Uterus (tissue), 4 donors: Measurements from ENCODE around the gene MYCBPAP. TPM values are rescaled to one million over a fixed set of nuclear protein-coding genes. Genes with fewer than 3 reads are reported as not detected.

Source experiments
- DNase-seq, 2 donors: peaks; one replicate each; pipeline ENCODE4 v3.0.0-alpha.2; 2019 to 2020
- H3K27ac ChIP-seq, 2 donors: fragments of 200-600 bp; sonication (generic); 1 replicate in 1 of 2; 2 replicates in 1 of 2; pipeline ENCODE4 v1.5.1; 2016 to 2018
- H3K27me3 ChIP-seq, 2 donors: fragments of 200-600 bp; sonication (generic); one replicate each; pipeline ENCODE4 v1.5.1; 2018 to 2019; ENCODE audit warnings: control low read depth in 1 of 2
- H3K36me3 ChIP-seq, 2 donors: fragments of 200-600 bp; sonication (generic); one replicate each; pipeline ENCODE4 v1.5.1; 2019; ENCODE audit warnings: control low read depth in 1 of 2
- H3K4me1 ChIP-seq, 2 donors: fragments of 200-600 bp; sonication (generic); one replicate each; pipeline ENCODE4 v1.5.1; 2018 to 2019; ENCODE audit warnings: control low read depth in 1 of 2
- H3K4me3 ChIP-seq, 2 donors: fragments of 200-600 bp; sonication (generic); 1 replicate in 1 of 2; 2 replicates in 1 of 2; pipeline ENCODE4 v1.5.1; 2018 to 2019; ENCODE audit warnings: mild to moderate bottlenecking in 1 of 2
- H3K9me3 ChIP-seq, 2 donors: fragments of 200-600 bp; sonication (generic); one replicate each; pipeline ENCODE4 v1.5.1; 2019; ENCODE audit warnings: control low read depth in 1 of 2
- CTCF ChIP-seq, 4 experiments: fragments of 200-600 bp in 2 of 4; fragments of 450-650 bp in 2 of 4; sonication (generic) in 2 of 4; IDR thresholded peaks; one replicate each; pipeline ENCODE4 v1.5.1; 2016 to 2019; ENCODE audit warnings: antibody characterized with exemption in 4 of 4, mild to moderate bottlenecking in 2 of 4, moderate library complexity in 1 of 4
- POLR2A ChIP-seq, 2 donors: fragments of 450-650 bp; IDR thresholded peaks; one replicate each; pipeline ENCODE4 v1.6.1; 2016; ENCODE audit warnings: antibody characterized with exemption in 2 of 2, mild to moderate bottlenecking in 1 of 2, moderate library complexity in 1 of 2
- intact Hi-C: fragments of 100-400 bp; cut with DNase I; formaldehyde crosslinking; loops from one replicate; pipeline ENCODE4 v1.15.1; 2023; ENCODE audit warnings: low total_unique reads
- total RNA-seq, 4 donors: library from RNA; depleted of rRNA in 3 of 4; stranded (reverse); fragments of >200 nt in 3 of 4; gene quantifications; one replicate each; pipeline versions ENCODE4 v1.1.0 to v1.2.4, GENCODE V29; 2014 to 2023
- donor health status: DM: yes; HTN: yes; CAD: no.

The MYCBPAP gene
- total RNA-seq, 4 donors from 2014 or later, result 2.7 to 11.5 (median 5.1) TPM

DNA sequence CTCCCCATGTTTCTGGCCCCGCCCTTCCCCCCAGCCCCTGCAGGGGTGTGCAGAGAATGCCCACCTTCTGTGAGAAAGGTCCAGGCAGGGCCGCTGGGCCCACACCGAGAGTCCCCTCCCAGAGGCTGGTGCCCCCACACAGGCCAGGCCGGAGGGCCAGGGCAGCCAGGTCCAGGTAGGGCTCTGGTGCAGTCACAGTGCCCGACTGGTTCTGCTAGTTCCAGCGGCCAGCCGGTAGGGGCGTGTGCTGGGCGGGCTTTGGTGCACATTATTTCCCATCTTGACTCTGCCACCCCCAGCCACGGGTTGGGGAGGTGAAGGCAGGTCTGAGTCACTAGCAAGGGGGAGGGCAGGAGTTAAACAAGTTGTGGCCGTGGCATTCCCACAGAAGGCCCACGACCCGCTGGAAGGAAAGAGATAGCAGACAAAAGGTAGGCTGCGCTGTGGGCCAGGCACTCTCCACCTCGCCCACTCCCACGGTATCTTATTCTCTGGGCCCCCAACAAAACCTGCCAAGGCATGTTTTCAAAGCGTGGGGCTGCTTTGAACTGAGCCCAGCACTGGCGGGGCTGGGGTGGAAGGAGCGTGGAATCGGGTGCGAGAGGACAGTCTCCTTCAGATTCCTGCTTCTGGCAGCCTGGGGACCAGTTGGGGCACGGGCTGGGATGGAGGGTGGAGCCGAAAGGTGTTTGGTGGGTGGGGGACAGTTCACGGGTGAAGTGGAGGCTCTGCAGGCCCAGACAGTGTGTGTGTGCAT lies 26.2 kb downstream of the MYCBPAP start:
- no peaks in the 10 kb centered on the region for H3K36me3 ChIP-seq
- peaks cover 0 to 6% of the 10 kb centered on the region in 2 donors for H3K27me3 ChIP-seq
- H3K4me3 ChIP-seq, result no peak overlapping the region
- DNase-seq, result no peak
- no peak overlapping the region for H3K27ac ChIP-seq
- H3K9me3 ChIP-seq, result no peaks in the 10 kb centered on the region
- H3K4me1 ChIP-seq, result peaks cover 0 to 17% of the 10 kb centered on the region in 2 donors
- TF ChIP-seq POLR2A (IDR thresholded peaks at IDR 0.05) (no peak), CTCF (IDR thresholded peaks at IDR 0.05) (peak in 1 of 4 experiments; percentile 22)
- intact Hi-C loops, result no loop called here

DNA sequence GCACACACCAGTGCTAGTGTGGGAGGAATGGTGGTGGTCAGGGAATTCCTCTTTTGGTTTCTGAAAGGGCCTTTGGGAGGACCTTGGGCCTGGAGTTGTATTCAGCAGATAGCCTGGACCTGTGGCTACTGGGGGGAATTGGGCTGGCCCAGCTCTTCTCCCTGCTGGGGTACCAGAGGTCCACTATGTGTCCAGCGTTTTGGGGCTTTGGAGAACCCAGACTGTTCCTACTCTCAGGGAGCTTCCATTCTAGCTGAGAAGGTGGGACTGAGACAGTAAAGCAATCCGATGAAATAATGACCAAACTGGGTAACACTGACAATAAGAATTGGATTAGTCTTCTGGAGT lies 26.7 kb downstream of the MYCBPAP start:
- intact Hi-C loops, result no loop called here
- TF ChIP-seq CTCF (IDR thresholded peaks at IDR 0.05), result no peak
- no peak for TF ChIP-seq POLR2A (IDR thresholded peaks at IDR 0.05)
- Histone ChIP-seq H3K36me3 (no peaks in the 10 kb centered on the region), H3K9me3 (no peaks in the 10 kb centered on the region), H3K27ac (no peak overlapping the region), H3K4me3 (no peak overlapping the region), H3K27me3 (peaks cover 0 to 6% of the 10 kb centered on the region in 2 donors), H3K4me1 (peaks cover 0 to 17% of the 10 kb centered on the region in 2 donors)
- no peak for DNase-seq

GRCh38 chr17:50535407-50535806 lies 27.2 kb downstream of the MYCBPAP start:
- Histone ChIP-seq H3K36me3 (no peaks in the 10 kb centered on the region), H3K4me3 (no peak overlapping the region), H3K4me1 (peaks cover 0 to 17% of the 10 kb centered on the region in 2 donors), H3K27ac (no peak overlapping the region), H3K9me3 (no peaks in the 10 kb centered on the region), H3K27me3 (peaks cover 0 to 6% of the 10 kb centered on the region in 2 donors)
- intact Hi-C loops, result no loop called here
- TF ChIP-seq CTCF (IDR thresholded peaks at IDR 0.05) (no peak), POLR2A (IDR thresholded peaks at IDR 0.05) (no peak)
- DNase-seq, result no peak

DNA sequence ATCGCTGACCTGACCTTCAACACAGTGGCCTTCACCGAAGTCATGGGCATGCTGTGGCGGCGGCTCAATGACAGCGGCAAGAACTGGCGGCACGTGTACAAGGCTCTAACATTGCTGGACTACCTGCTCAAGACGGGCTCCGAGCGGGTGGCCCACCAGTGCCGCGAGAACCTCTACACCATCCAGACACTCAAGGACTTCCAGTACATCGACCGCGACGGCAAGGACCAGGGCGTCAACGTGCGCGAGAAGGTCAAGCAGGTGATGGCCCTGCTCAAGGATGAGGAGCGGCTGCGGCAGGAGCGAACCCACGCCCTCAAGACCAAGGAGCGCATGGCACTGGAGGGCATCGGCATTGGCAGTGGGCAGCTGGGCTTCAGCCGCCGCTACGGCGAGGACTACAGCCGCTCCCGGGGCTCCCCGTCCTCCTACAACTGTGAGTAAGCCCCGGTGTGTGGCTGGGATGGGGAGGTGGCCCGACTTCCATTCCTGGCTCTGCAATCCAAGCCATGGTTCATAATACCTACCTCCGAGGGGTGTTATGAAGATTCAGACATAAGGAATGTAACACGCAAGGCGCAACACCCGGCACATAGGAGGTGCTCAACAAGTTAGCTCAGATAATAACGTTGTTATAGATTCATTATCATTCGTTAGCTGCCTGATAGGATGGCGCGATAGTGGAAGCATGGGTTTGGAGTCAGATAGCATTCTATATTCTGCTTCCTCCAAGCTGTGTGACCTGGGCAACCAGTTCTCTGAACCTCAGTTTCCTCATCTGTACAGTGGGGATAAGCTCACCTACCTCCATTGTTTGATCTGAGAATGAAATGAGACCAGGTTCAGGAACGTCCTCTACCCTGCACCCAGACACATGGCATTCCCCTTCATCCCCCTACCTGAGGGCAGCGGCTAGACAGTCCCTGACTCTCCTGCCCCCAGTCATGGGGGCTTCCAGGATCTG lies 28.7 kb downstream of the MYCBPAP start:
- no peak overlapping the region for H3K4me3 ChIP-seq
- H3K36me3 ChIP-seq, result no peaks in the 10 kb centered on the region
- TF ChIP-seq CTCF (IDR thresholded peaks at IDR 0.05), result no peak
- no peak for TF ChIP-seq POLR2A (IDR thresholded peaks at IDR 0.05)
- H3K9me3 ChIP-seq, result no peaks in the 10 kb centered on the region
- intact Hi-C loops, result no loop called here
- H3K27me3 ChIP-seq, result peaks cover 0 to 6% of the 10 kb centered on the region in 2 donors
- peaks cover 0 to 23% of the 10 kb centered on the region in 2 donors for H3K4me1 ChIP-seq
- no peak overlapping the region for H3K27ac ChIP-seq
- no peak for DNase-seq
